T-cell (primary cell): ENCODE data around the gene GSTT2B. TPM values are rescaled to one million over a fixed set of nuclear protein-coding genes. Genes with fewer than 3 reads are reported as not detected.
"Not testable (repeated sequence)": the region's sequence is repeated elsewhere in the genome, so short reads cannot be mapped to it uniquely, and the experiment has no call there.

ENCODE experiments used
- ATAC-seq, 4 experiments: fragments of 200-7000 bp in 3 of 4; fragments of 150-1000 bp in 1 of 4; cut with Tn5 transposase; replicated peaks in 1 of 4; 1 replicate in 3 of 4; 2 replicates in 1 of 4; pipeline ENCODE4 v1.10.0; 2021; ENCODE audit warnings: moderate library complexity in 3 of 4, mild to moderate bottlenecking in 2 of 4, moderate number of reproducible peaks in 1 of 4
- CTCF ChIA-PET, 2 donors: fragments of 300-600 bp; sonication (Branson Sonifier 250); formaldehyde crosslinking; loops; one replicate each; lab custom pipeline; 2022; ENCODE audit warnings: antibody characterized with exemption in 2 of 2; lab: Charles Lee
- POLR2A ChIA-PET, 2 donors: fragments of 300-600 bp; sonication (Branson Sonifier 250); formaldehyde crosslinking; loops; one replicate each; lab custom pipeline; 2022; ENCODE audit warnings: antibody characterized with exemption in 2 of 2; lab: Charles Lee
- DNase-seq, 35 experiments: peaks; one replicate each; pipeline versions ENCODE4 v3.0.0 to v3.0.0-alpha.2; 2013 to 2023
- H3K27ac ChIP-seq: one replicate; pipeline ENCODE4 v1.5.1; 2013; ENCODE audit warnings: low read length
- H3K27me3 ChIP-seq, 2 experiments: replicated peaks in 1 of 2; 1 replicate in 1 of 2; 2 replicates in 1 of 2; pipeline versions ENCODE4 v1.6.1 to v1.7.0; 2013; ENCODE audit warnings: low read length in 1 of 2, mixed read lengths in 1 of 2; ENCODE audit not compliant: control insufficient read depth in 2 of 2, insufficient read depth in 2 of 2; ENCODE audit errors: extremely low read depth in 1 of 2
- H3K36me3 ChIP-seq, 2 donors: 1 replicate in 1 of 2; 2 replicates in 1 of 2; pipeline versions ENCODE4 v1.6.1 to v1.7.0; 2013; ENCODE audit warnings: low read length in 1 of 2; ENCODE audit not compliant: control insufficient read depth in 2 of 2, insufficient read depth in 1 of 2; ENCODE audit errors: extremely low read depth in 1 of 2
- H3K4me1 ChIP-seq, 2 experiments: 1 replicate in 1 of 2; 2 replicates in 1 of 2; pipeline versions ENCODE4 v1.6.1 to v1.7.0; 2013; ENCODE audit warnings: low read length in 2 of 2, mixed read lengths in 1 of 2; ENCODE audit not compliant: insufficient read depth in 2 of 2, control insufficient read depth in 1 of 2; ENCODE audit errors: extremely low read depth in 1 of 2
- H3K4me3 ChIP-seq, 2 donors: 1 replicate in 1 of 2; 2 replicates in 1 of 2; pipeline versions ENCODE4 v1.5.1 to v1.7.0; 2013; ENCODE audit warnings: mild to moderate bottlenecking in 2 of 2, low read length in 1 of 2, moderate library complexity in 1 of 2; ENCODE audit not compliant: control insufficient read depth in 1 of 2; ENCODE audit errors: extremely low read depth in 1 of 2
- H3K9me3 ChIP-seq: 2 replicates; pipeline ENCODE4 v1.7.0; 2013
- H3K27ac Mint-ChIP-seq, 2 donors: one replicate each; pipeline ENCODE4 v1.8.0; 2020 to 2021; ENCODE audit warnings: mild to moderate bottlenecking in 2 of 2, mixed read lengths in 2 of 2
- H3K27me3 Mint-ChIP-seq, 2 donors: one replicate each; pipeline ENCODE4 v1.8.0; 2021 to 2022; ENCODE audit warnings: mixed read lengths in 2 of 2
- H3K36me3 Mint-ChIP-seq: one replicate; pipeline ENCODE4 v1.8.0; 2021; ENCODE audit warnings: mixed read lengths
- H3K4me1 Mint-ChIP-seq, 3 donors: one replicate each; pipeline ENCODE4 v1.8.0; 2020 to 2022; ENCODE audit warnings: mixed read lengths in 3 of 3, mild to moderate bottlenecking in 1 of 3
- H3K4me3 Mint-ChIP-seq, 3 donors: one replicate each; pipeline ENCODE4 v1.8.0; 2020 to 2022; ENCODE audit warnings: mild to moderate bottlenecking in 3 of 3, mixed read lengths in 3 of 3, moderate library complexity in 3 of 3
- H3K9me3 Mint-ChIP-seq, 3 donors: one replicate each; pipeline ENCODE4 v1.8.0; 2020 to 2022; ENCODE audit warnings: mixed read lengths in 3 of 3
- WGBS: methylation state at CpG from one replicate; pipeline ENCODE4 v1.1.5; 2013; ENCODE audit warnings: missing lambda C conversion rate; ENCODE audit not compliant: insufficient coverage; 5-methylcytosine and 5-hydroxymethylcytosine counted together
- total RNA-seq, 35 experiments: library from RNA in 6 of 35; stranded (reverse) in 6 of 35; fragments of 120-200 nt in 1 of 35; gene quantifications; one replicate each; pipeline versions ENCODE4 v1.2.1 to v1.2.4 and lab custom pipeline; 2013 to 2026

GSTT2B gene
- total RNA-seq, 5 donors from 2014 or later (not counting 1 experiment from before 2014, with no cell fraction given) = not detected

GRCh38 chr22:23969071-23969470 is 8.1 kb upstream of the GSTT2B start:
- Mint-ChIP-seq H3K36me3 (peaks cover 15% of the 10 kb centered on the region), H3K9me3 (no peaks in the 10 kb centered on the region), H3K4me3 (peak overlapping the region in 1 of 3 donors; percentile 28), H3K27me3 (no peaks in the 10 kb centered on the region), H3K27ac (peak overlapping the region in 1 of 2 donors; percentile 61), H3K4me1 (peaks cover 13 to 32% (median 27%) of the 10 kb centered on the region in 3 donors)
- Histone ChIP-seq H3K9me3 (no peaks in the 10 kb centered on the region), H3K4me1 (peaks cover 0 to 11% of the 10 kb centered on the region in 2 experiments), H3K27me3 (no peaks in the 10 kb centered on the region), H3K27ac (no peak overlapping the region), H3K4me3 (no peak overlapping the region), H3K36me3 (peaks cover 6 to 29% of the 10 kb centered on the region in 2 donors)
- CTCF ChIA-PET = no interaction called here
- POLR2A ChIA-PET = no interaction called here
- ATAC-seq (no peak), DNase-seq (no peak)
- 100% methylated on average over 1 of the region's 3 CpGs for WGBS

DNA sequence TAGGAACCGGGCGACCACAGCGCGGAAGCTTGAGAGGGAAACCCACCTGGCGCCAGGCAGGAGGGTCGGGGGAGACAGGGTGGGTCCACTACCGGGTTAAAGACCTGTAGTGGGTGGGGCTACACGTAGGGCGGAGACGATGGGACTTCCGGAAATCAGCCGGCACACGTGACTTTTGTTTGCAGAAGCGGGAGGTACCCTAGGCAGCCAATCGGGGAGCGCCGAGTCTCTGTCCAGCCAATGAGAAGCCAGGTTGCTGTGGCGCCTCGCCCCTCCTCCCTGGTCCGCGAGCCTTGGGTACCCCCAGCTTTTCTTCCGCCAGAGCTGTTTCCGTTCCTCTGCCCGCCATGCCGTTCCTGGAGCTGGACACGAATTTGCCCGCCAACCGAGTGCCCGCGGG is 5.6 kb upstream of the GSTT2B start, which contains the start of gene DDTL:
TSS of gene DDTL (plus strand) at position 321 of the 400 bp plus-strand sequence. CDS start at position 348, 27 bp downstream.
- H3K4me3 Mint-ChIP-seq, H3K9me3 ChIP-seq, H3K27me3 Mint-ChIP-seq, H3K4me1 ChIP-seq, H3K9me3 Mint-ChIP-seq, H3K27ac ChIP-seq, POLR2A ChIA-PET, H3K27ac Mint-ChIP-seq, H3K4me3 ChIP-seq, H3K27me3 ChIP-seq, CTCF ChIA-PET, DNase-seq: not testable (repeated sequence)
- peak; percentile 95 to 98 (median 96) for ATAC-seq
- H3K4me1 Mint-ChIP-seq = peaks cover 8 to 27% (median 24%) of the 10 kb centered on the region in 3 donors
- no CpG with 5 or more reads among the region's 30 CpGs for WGBS
- peaks cover 15% of the 10 kb centered on the region for H3K36me3 Mint-ChIP-seq
- H3K36me3 ChIP-seq = peaks cover 6 to 25% of the 10 kb centered on the region in 2 donors

GRCh38 chr22:23966094-23966493 is 5.1 kb upstream of the GSTT2B start:
- H3K4me3 ChIP-seq, H3K27ac Mint-ChIP-seq, H3K27me3 Mint-ChIP-seq, H3K9me3 ChIP-seq, H3K27ac ChIP-seq, H3K4me3 Mint-ChIP-seq, H3K27me3 ChIP-seq, H3K9me3 Mint-ChIP-seq, CTCF ChIA-PET, DNase-seq, H3K4me1 ChIP-seq, POLR2A ChIA-PET: not testable (repeated sequence)
- no CpG with 5 or more reads among the region's 18 CpGs for WGBS
- H3K36me3 ChIP-seq = peaks cover 6 to 20% of the 10 kb centered on the region in 2 donors
- Mint-ChIP-seq H3K4me1 (peaks cover 4 to 23% (median 19%) of the 10 kb centered on the region in 3 donors), H3K36me3 (peaks cover 11% of the 10 kb centered on the region)
- peak; percentile 14 to 37 (median 30) for ATAC-seq

- not testable (repeated sequence) for H3K27me3 ChIP-seq, H3K4me3 ChIP-seq, H3K9me3 Mint-ChIP-seq, H3K36me3 ChIP-seq, H3K4me1 ChIP-seq, H3K9me3 ChIP-seq, H3K4me3 Mint-ChIP-seq, H3K4me1 Mint-ChIP-seq, H3K27ac ChIP-seq, H3K36me3 Mint-ChIP-seq
- no CpG with 5 or more reads among the region's 12 CpGs for WGBS
- ChIA-PET POLR2A (interaction anchor here in 1 of 2 donors (0.6 kb wide), 1 partner anchor 55 kb away, joined by 4 read pairs; the partner anchor contains the start of gene CABIN1), CTCF (interaction anchor here in 1 of 2 donors (0.5 kb wide), 1 partner anchor 99 kb away, joined by 9 read pairs; the partner anchor contains the start of gene SLC2A11)
- Mint-ChIP-seq H3K27ac (peak overlapping the region in 1 of 2 donors; percentile 55), H3K27me3 (peaks cover 0 to 14% of the 10 kb centered on the region in 2 donors)
- DNase-seq (peak in 34 of 35 experiments; percentile 28 to 88 (median 66)), ATAC-seq (peak; percentile 85 to 97 (median 87))
Observed at GRCh38 chr22:23956301-23956900, 4.6 kb downstream of the GSTT2B start.

DNA sequence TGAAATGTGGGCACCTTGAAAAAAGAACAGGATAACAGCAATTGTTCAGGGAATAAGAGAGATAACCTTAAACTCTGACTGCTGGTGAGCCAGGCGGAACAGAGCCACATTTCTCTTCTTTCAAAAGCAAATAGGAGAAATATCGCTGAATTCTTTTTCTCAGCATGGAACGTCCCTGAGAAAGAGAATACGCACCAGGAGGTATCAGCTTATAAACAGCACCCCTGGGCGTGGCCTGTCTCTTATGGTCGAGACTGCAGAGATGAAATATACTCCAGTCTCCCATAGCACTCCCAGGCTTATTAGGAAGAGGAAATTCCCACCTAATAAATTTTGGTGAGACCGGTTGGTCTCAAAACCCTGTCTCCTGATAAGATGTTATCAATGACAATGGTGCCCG is 5.1 kb downstream of the GSTT2B start:
- H3K27me3 ChIP-seq, ATAC-seq, H3K27ac Mint-ChIP-seq, H3K4me3 ChIP-seq, DNase-seq, H3K36me3 ChIP-seq, H3K4me1 ChIP-seq, H3K9me3 Mint-ChIP-seq, H3K4me1 Mint-ChIP-seq, H3K36me3 Mint-ChIP-seq, H3K4me3 Mint-ChIP-seq, H3K27ac ChIP-seq, H3K9me3 ChIP-seq: not testable (repeated sequence)
- peaks cover 0 to 14% of the 10 kb centered on the region in 2 donors for H3K27me3 Mint-ChIP-seq
- ChIA-PET POLR2A (interaction anchor here in 1 of 2 donors (0.6 kb wide), 1 partner anchor 55 kb away, joined by 4 read pairs; the partner anchor contains the start of gene CABIN1), CTCF (interaction anchor here in 1 of 2 donors (0.5 kb wide), 1 partner anchor 98 kb away, joined by 9 read pairs; the partner anchor contains the start of gene SLC2A11)
- no CpG with 5 or more reads among the region's 8 CpGs for WGBS

- 96% methylated on average over 3 of the region's 6 CpGs for WGBS
- DNase-seq, CTCF ChIA-PET: not testable (repeated sequence)
Observed at GRCh38 chr22:23954991-23955305, 6.0 kb downstream of the GSTT2B start.

More at GRCh38 chr22:23954991-23955305, 6.0 kb downstream of the GSTT2B start:
- ATAC-seq, H3K36me3 Mint-ChIP-seq, POLR2A ChIA-PET, H3K4me1 Mint-ChIP-seq, H3K36me3 ChIP-seq, H3K4me1 ChIP-seq, H3K4me3 ChIP-seq, H3K27ac ChIP-seq, H3K4me3 Mint-ChIP-seq, H3K9me3 Mint-ChIP-seq, H3K27ac Mint-ChIP-seq, H3K27me3 Mint-ChIP-seq, H3K9me3 ChIP-seq, H3K27me3 ChIP-seq: not testable (repeated sequence)
